Measurements from ENCODE around the gene OR1F1.
"Not testable (repeated sequence)": the region's sequence is repeated elsewhere in the genome, so short reads cannot be mapped to it uniquely, and the experiment has no call there.

Gene OR1F1

GRCh38 chr16:3187798-3188674 is at the start of gene OR1F1:
Gene OR1F1, plus strand, starts transcription at chr16:3188204.
- in situ Hi-C loops (cut with HindIII; ENCODE audit: low sequenced_read_pairs): no loop called here

DNA sequence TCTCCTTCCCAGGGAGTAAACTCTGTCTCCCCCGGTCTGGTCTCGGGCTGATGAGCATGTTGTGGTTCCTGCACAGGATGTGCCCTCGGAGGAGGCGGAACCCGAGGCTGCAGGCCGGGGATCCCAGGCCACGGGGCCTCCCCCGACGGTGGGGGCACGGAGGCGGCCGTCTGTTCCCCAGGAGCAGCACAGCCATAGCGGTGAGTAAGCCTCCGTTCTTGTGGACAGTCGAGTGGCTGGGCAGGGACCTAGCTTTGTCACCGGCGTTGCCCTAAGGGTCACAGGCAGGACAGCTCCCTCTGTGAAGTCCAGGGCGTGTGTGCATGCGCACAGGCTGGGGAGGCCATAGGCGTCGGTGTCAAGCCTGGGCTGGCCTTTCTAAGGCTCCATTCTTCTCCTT is 49.7 kb upstream of the OR1F1 start:
- in situ Hi-C loops (cut with HindIII; ENCODE audit: low sequenced_read_pairs): no loop called here

- in situ Hi-C loops (cut with HindIII; ENCODE audit: low sequenced_read_pairs): no loop called here
Measured at GRCh38 chr16:3138823-3139426, 49.1 kb upstream of the OR1F1 start.

DNA sequence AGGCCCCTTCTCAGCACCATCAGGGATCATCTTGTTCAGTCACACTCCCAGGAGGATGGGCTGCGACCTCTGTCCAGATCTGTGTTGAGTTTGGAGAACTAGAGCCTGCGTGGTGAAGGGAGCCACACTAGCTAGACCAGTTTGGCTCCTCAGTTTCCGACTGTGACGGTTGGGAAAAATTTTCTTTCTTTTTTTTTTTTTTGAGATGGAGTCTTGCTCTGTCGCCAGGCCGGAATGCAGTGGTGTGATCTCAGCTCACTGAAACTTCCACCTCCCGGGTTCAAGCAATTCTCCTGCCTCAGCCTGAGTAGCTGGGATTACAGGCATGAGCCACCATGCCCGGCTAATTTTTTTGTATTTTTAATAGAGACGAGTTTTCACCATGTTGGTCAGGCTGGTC is 48.4 kb upstream of the OR1F1 start:
- in situ Hi-C loops (cut with HindIII; ENCODE audit: low sequenced_read_pairs): not testable (repeated sequence)

- in situ Hi-C loops (cut with HindIII; ENCODE audit: low sequenced_read_pairs): no loop called here
Measured at GRCh38 chr16:3140603-3141427, 47.2 kb upstream of the OR1F1 start.

DNA sequence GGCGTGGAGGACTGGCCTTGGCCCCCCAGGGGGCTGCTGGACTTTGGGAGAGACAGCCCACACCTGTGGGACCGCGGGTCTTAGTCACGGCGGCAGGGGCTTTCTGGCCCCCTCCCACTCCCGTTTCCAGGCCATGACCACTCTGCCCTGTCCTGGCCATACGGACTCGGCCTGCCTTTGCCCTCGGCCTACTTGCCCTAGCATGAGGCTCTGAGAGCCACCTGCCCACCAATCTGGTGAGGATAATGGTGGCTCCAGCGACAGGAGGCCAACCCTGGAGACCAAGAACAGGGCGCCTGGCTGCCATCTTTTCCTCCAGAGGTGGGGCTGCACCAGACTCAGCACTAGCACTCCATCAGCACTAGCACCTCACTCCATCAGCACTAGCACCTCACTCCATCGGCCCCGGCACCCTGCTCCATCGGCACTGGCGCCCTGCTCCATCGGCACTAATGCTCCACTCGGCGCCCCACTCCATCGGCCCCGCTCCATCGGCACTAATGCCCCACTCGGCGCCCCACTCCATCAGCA is 46.2 kb upstream of the OR1F1 start:
- in situ Hi-C loops (cut with HindIII; ENCODE audit: low sequenced_read_pairs): no loop called here

DNA sequence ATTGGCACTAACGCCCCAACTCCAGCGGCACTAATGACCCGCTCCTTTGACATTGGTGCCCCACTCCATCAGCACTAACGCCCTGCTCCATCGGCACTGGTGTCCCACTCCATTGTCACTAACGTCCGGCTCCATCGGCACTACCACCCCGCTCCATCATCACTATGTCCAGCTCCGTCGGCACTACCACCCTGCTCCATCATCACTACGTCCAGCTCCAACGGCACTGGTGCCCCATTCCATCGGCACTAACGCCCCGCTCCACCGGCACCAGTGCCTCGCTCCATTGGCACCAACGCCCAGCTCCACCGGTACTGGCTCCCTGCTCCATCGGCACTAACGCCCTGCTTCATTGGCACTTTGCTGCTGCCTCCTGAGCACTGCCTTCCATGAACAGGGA is 45.7 kb upstream of the OR1F1 start:
- in situ Hi-C loops (cut with HindIII; ENCODE audit: low sequenced_read_pairs): no loop called here

DNA sequence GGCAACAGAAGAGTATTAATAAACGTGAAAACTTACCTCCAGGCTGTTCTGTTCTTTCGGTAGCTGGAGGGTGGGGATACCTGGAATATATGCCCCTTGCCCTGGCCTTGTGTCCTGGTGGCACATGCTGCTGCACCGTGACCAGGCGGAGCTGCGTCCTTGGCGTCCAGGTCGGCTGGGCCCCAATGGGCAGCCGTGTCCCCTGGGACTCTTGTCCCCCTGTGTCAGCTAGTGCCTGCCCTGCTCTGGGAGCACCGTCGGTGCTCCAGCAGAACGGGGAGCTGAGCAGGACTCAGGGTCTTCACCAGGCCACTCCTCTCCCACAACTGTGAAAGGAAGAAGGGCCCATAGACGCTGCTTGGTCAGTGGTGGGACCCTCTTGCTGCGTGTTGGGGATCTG is 45.2 kb upstream of the OR1F1 start:
- in situ Hi-C loops (cut with HindIII; ENCODE audit: low sequenced_read_pairs): no loop called here

GRCh38 chr16:3143189-3143588 is 44.8 kb upstream of the OR1F1 start:
- in situ Hi-C loops (cut with HindIII; ENCODE audit: low sequenced_read_pairs): no loop called here

GRCh38 chr16:3143598-3144320 is 44.2 kb upstream of the OR1F1 start:
- in situ Hi-C loops (cut with HindIII; ENCODE audit: low sequenced_read_pairs): no loop called here

DNA sequence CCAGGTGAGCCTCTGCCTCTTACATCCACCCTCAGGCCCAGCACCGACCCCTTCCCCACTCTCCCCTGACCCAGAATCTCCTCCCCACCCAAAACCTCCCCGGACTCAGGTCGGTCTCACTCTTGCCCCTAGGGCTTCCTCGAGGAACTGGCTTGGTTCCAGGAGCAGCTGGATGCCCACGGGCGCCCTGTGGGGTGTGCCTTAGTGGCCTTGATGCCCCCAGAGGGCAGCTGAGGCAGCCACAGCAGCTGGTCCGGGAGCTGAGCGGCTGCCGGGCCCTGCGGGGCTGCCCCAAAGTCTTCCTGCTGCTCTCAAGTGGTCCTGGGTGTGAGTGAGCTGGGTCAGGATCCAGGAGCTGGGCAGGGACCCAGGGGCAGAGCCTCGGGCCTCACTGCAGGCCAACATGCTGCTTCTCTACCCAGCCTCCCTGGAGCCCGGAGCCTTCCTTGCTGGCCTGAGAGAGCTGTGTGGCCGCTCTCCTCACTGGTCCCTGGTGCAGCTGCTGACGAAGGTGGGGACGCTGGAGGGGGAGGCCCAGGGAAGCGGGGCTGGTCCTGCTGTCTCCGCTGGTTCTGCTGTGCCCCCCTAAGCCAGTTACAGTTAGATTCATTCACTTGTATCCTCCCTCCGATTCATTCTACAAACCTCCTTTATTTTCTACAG is 43.6 kb upstream of the OR1F1 start:
- in situ Hi-C loops (cut with HindIII; ENCODE audit: low sequenced_read_pairs): no loop called here

- in situ Hi-C loops (cut with HindIII; ENCODE audit: low sequenced_read_pairs): loop anchor here (5.0 kb wide), 2 partner anchors 48 to 57 kb away; partner anchors contain the start of gene ZSCAN10
Measured at GRCh38 chr16:3145151-3145550, 42.9 kb upstream of the OR1F1 start.

DNA sequence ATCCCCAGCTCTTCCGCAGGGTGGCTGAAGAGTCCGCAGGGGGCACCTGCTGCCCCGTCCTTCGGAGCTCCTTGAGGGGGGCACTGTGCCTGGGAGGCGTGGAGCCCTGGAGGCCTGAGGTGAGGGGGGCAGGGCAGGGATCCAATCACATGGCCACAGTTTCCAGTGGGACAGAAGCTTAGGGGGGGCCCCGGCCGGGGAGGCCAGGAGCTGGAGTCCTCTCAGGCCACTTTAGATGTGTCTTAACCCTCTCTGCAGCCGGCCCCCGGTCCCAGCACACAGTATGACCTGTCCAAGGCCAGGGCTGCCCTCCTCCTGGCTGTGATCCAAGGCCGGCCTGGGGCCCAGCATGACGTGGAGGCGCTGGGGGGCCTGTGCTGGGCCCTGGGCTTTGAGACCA is 42.3 kb upstream of the OR1F1 start:
- in situ Hi-C loops (cut with HindIII; ENCODE audit: low sequenced_read_pairs): loop anchor here (5.0 kb wide), 2 partner anchors 48 to 57 kb away; partner anchors contain the start of gene ZSCAN10

DNA sequence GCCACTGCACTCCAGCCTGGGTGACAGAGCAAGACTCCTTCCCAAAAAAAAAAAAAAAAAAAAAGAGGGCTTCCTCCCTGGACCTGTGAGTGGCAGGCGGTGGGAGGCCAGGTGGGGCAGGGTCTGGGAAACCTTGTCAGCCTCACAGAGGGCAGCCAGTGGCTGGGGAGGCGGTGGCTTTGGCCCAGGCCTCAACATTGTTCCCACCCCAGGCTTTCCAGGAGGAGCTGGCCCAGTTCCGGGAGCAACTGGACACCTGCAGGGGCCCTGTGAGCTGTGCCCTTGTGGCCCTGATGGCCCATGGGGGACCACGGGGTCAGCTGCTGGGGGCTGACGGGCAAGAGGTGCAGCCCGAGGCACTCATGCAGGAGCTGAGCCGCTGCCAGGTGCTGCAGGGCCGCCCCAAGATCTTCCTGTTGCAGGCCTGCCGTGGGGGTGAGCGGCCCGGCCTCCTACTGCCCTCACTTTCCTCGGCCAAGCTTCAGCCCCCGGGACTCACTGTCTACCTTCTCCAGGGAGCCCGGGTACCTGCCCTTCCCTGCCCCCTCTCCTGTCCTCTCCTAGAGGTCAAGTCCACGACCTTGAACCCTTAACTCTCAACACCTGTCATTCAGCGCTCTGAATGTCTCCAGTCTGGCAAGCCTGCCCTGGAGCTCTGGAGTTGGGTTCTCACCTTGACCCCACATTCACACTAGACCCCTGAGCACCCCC is 40.8 kb upstream of the OR1F1 start:
- in situ Hi-C loops (cut with HindIII; ENCODE audit: low sequenced_read_pairs): loop anchor here (5.0 kb wide), 2 partner anchors 50 to 55 kb away; partner anchors contain the start of gene ZSCAN10

DNA sequence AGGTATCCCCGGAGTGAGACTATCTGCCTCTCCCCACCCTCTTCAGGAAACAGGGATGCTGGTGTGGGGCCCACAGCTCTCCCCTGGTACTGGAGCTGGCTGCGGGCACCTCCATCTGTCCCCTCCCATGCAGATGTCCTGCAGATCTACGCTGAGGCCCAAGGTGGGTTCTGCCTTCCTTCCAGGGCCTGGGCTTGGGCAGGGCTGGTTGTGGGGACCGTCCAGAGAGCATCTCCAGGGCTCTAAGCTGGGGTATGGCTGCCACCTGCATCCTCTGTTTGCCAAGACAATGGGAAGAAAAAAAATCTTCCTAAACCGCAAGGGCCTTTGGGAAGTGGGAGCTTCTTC is 40.3 kb upstream of the OR1F1 start:
- in situ Hi-C loops (cut with HindIII; ENCODE audit: low sequenced_read_pairs): loop anchor here (5.0 kb wide), 2 partner anchors 50 to 55 kb away; partner anchors contain the start of gene ZSCAN10

- in situ Hi-C loops (cut with HindIII; ENCODE audit: low sequenced_read_pairs): loop anchor here (5.0 kb wide), 2 partner anchors 51 to 54 kb away; partner anchors contain the start of gene ZSCAN10
Measured at GRCh38 chr16:3148256-3149192, 39.5 kb upstream of the OR1F1 start.

GRCh38 chr16:3149193-3149530 is 38.8 kb upstream of the OR1F1 start:
- in situ Hi-C loops (cut with HindIII; ENCODE audit: low sequenced_read_pairs): loop anchor here (5.0 kb wide), 2 partner anchors 52 to 53 kb away; partner anchors contain the start of gene ZSCAN10

Measured in endothelial cell of hepatic sinusoid (primary cell).